ENCODE data around the gene SERINC1. TPM values are rescaled to one million over a fixed set of nuclear protein-coding genes. Genes with fewer than 3 reads are reported as not detected.

The SERINC1 gene
- total RNA-seq, 3 donors from 2014 or later: 198 to 375 (median 242) TPM

DNA sequence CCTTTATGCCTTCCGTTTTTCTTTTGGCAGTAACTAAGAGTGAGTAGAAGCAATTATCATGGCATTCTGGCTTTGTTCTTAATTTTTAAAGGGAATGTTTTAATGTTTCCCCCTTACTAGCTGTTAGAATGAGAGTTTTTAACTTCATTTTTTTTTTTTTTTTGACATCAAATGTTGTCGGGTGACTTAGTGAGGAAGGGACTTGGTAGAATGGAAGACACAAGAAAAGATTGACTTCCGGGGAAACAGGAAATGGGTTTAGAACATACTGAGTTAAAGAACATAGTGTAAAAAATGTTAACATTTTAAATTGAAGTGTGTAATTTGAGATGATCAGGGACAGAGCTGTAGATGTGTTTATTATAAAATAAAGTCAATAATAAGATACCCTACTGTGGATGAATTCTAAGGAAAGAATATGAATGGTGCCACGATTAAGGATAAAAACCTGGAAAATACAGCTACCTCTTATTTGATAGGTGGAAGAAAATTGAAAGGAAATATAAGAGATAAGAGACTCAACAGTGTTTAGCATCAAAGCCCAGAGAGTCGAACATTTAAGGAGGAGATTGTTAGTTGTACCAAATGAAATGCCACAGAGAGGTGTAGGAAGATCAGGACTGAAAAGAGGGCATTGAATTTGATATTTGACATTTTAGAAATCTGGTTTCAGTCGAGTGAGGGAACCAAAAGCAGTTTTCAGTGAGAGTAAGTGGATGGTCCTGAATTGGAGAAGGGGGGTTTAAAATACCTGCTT is 62.7 kb downstream of the SERINC1 start:
- intact Hi-C loops (cut with DNase I; ENCODE audit: low total_unique reads): no loop called here
- H3K4me1 ChIP-seq: no peaks in the 10 kb centered on the region
- no peaks in the 10 kb centered on the region for H3K9me3 ChIP-seq
- no peaks in the 10 kb centered on the region for H3K27me3 ChIP-seq
- no peak for TF ChIP-seq POLR2A (IDR thresholded peaks at IDR 0.05)
- TF ChIP-seq, protein P1, sequence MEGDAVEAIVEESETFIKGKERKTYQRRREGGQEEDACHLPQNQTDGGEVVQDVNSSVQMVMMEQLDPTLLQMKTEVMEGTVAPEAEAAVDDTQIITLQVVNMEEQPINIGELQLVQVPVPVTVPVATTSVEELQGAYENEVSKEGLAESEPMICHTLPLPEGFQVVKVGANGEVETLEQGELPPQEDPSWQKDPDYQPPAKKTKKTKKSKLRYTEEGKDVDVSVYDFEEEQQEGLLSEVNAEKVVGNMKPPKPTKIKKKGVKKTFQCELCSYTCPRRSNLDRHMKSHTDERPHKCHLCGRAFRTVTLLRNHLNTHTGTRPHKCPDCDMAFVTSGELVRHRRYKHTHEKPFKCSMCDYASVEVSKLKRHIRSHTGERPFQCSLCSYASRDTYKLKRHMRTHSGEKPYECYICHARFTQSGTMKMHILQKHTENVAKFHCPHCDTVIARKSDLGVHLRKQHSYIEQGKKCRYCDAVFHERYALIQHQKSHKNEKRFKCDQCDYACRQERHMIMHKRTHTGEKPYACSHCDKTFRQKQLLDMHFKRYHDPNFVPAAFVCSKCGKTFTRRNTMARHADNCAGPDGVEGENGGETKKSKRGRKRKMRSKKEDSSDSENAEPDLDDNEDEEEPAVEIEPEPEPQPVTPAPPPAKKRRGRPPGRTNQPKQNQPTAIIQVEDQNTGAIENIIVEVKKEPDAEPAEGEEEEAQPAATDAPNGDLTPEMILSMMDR (IDR thresholded peaks at IDR 0.05): no peak
- no peak for TF ChIP-seq POLR2AphosphoS5 (IDR thresholded peaks at IDR 0.05)
- DNase-seq (ENCODE audit: low spot score in 2 of 2): no peak
- no peak overlapping the region for H3K4me3 ChIP-seq
- H3K36me3 ChIP-seq: no peaks in the 10 kb centered on the region
- no peak overlapping the region for H3K27ac ChIP-seq

DNA sequence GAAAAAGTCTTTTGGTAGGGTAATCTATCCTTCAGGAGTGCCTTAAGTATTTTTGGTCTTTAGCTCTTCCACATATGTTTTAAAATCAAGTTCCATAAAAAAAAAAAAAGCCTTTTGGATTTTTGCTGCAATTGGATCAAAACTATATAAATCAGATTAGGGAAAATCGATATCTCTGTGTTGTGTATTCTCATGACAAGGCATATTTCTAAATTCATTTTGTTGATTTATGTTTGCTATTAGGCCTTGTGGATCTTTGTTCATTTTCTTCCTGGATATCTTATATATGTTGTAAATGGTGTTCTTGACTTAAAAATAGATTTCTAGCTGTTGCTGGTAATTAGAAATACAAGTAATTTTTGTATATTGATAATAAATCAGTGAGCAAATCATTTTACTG is 63.4 kb downstream of the SERINC1 start:
- Histone ChIP-seq H3K9me3 (no peaks in the 10 kb centered on the region), H3K4me1 (no peaks in the 10 kb centered on the region), H3K4me3 (no peak overlapping the region), H3K27me3 (no peaks in the 10 kb centered on the region), H3K36me3 (no peaks in the 10 kb centered on the region), H3K27ac (no peak overlapping the region)
- DNase-seq (ENCODE audit: low spot score in 2 of 2): no peak
- TF ChIP-seq POLR2A (IDR thresholded peaks at IDR 0.05) (no peak), POLR2AphosphoS5 (IDR thresholded peaks at IDR 0.05) (no peak)
- TF ChIP-seq, protein P1 (IDR thresholded peaks at IDR 0.05): no peak
- intact Hi-C loops (cut with DNase I; ENCODE audit: low total_unique reads): no loop called here

DNA sequence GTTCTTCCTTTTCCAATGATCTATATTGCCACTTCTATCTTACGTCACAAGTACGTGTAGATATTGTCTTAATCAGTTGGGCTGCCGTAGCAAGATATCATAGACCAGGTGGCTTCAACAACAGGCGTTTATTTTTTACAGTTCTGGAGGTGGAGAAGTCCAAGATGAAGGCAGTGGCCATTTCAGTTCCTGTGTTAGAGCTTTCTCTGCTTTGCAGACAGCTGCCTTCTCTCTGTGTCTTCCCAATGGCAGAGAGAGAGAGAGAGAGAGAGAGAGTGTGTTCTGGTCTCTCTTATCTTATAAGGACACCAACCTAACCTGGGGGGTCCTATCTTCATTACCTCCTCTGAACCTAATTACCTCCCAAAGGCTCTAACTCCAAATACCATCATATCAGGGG is 63.9 kb downstream of the SERINC1 start:
- Histone ChIP-seq H3K9me3 (no peaks in the 10 kb centered on the region), H3K4me3 (no peak overlapping the region), H3K27me3 (no peaks in the 10 kb centered on the region), H3K27ac (no peak overlapping the region), H3K36me3 (no peaks in the 10 kb centered on the region), H3K4me1 (no peaks in the 10 kb centered on the region)
- intact Hi-C loops (cut with DNase I; ENCODE audit: low total_unique reads): no loop called here
- no peak for DNase-seq (ENCODE audit: low spot score in 2 of 2)
- no peak for TF ChIP-seq POLR2AphosphoS5 (IDR thresholded peaks at IDR 0.05)
- TF ChIP-seq, protein P1 (IDR thresholded peaks at IDR 0.05): no peak
- no peak for TF ChIP-seq POLR2A (IDR thresholded peaks at IDR 0.05)

DNA sequence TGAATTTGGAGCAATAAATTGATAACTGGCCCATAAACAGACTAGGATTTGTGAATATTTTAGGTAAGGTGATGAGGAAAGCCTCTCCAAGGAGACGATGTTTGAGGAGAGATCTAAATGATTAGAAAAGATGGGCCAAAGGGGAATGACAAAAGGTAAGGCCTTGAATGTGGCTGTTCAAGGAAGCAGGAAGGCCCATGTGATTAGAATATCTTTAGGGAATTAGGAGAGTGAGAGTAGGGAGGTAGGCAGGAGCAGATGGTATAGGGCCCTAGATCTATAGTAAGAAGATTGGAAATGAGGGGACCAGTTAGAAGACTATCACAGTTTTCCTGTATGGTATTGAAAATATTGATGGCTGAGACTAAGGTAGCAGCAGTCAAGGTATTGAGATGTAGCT is 65.4 kb downstream of the SERINC1 start:
- H3K9me3 ChIP-seq: no peaks in the 10 kb centered on the region
- no peak overlapping the region for H3K4me3 ChIP-seq
- H3K27me3 ChIP-seq: no peaks in the 10 kb centered on the region
- intact Hi-C loops (cut with DNase I; ENCODE audit: low total_unique reads): no loop called here
- H3K27ac ChIP-seq: no peak overlapping the region
- H3K36me3 ChIP-seq: no peaks in the 10 kb centered on the region
- H3K4me1 ChIP-seq: no peaks in the 10 kb centered on the region
- TF ChIP-seq POLR2AphosphoS5 (IDR thresholded peaks at IDR 0.05): no peak
- no peak for TF ChIP-seq POLR2A (IDR thresholded peaks at IDR 0.05)
- TF ChIP-seq, protein P1 (IDR thresholded peaks at IDR 0.05): no peak
- DNase-seq (ENCODE audit: low spot score in 2 of 2): no peak

DNA sequence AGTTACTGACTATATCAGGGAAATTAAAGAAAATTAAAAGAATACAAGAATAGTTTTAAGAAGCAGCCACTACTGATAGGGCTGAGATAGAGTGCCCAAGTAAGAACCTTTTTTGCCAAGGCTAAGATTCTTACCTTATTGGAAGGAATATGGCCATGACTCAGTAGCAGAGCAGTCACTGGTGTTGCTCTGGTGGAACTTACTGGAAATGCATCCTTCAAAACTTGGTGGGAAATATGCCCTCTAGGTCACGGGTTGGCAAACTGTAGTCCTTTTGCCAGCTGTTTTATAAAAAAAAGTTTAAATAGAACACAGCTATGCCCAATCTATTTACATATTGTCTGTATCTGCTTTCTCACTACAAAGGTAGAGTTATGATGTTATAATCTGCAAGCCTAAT is 66.2 kb downstream of the SERINC1 start:
- no peaks in the 10 kb centered on the region for H3K4me1 ChIP-seq
- H3K9me3 ChIP-seq: no peaks in the 10 kb centered on the region
- no peaks in the 10 kb centered on the region for H3K27me3 ChIP-seq
- DNase-seq (ENCODE audit: low spot score in 2 of 2): no peak
- TF ChIP-seq, protein P1 (IDR thresholded peaks at IDR 0.05): no peak
- TF ChIP-seq POLR2A (IDR thresholded peaks at IDR 0.05) (no peak), POLR2AphosphoS5 (IDR thresholded peaks at IDR 0.05) (no peak)
- no peak overlapping the region for H3K27ac ChIP-seq
- H3K4me3 ChIP-seq: no peak overlapping the region
- no peaks in the 10 kb centered on the region for H3K36me3 ChIP-seq
- intact Hi-C loops (cut with DNase I; ENCODE audit: low total_unique reads): no loop called here

Measured in breast epithelium (tissue), 4 donors.